SU-DHL-6 (cell line): ENCODE measurements around the gene NUP210.

Experiments
- CTCF ChIP-seq: fragments of 200-600 bp; sonication (generic); IDR thresholded peaks from one replicate; pipeline ENCODE4 v1.5.1; 2017; ENCODE audit warnings: antibody characterized with exemption, mild to moderate bottlenecking, low read length, moderate library complexity; ENCODE audit not compliant: insufficient read depth, poor library complexity, severe bottlenecking
- EZH2phosphoT487 ChIP-seq: fragments of 200-600 bp; sonication (generic), shearing (Covaris generic); conservative IDR thresholded peaks from 2 replicates; pipeline ENCODE4 v1.6.1; 2018; ENCODE audit warnings: mild to moderate bottlenecking, antibody characterized with exemption, low read length, moderate library complexity, mixed read lengths

DNA sequence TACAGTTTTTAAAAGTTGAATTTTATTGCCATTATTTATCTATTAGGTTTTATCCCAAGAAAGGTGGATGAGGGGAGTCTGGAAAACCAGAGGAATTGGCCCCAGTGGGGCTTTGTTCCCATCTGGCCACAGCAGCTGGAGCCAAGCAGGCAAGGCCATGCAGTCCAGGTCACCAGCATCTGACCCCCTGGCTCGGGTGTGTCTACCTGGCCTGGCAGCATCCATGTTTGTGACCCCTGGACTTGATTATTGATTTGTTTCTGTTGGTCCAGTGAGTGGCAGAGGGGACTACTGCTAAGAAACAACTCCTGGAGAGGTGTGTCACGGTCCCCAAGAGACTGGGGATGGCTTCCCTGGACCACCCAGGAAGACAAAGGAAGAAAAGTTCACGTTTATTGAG, 111.1 kb downstream of the NUP210 start:
- TF ChIP-seq CTCF (no peak), EZH2phosphoT487 (no peak)
